ENCODE measurements around the gene HIC2.
"Not testable (repeated sequence)": the region's sequence is repeated elsewhere in the genome, so short reads cannot be mapped to it uniquely, and the experiment has no call there.

HIC2 gene
- total RNA-seq: 10.5 to 41.7 (median 20.2) reads per million in 18 experiments

- DNase-seq: not testable (repeated sequence)
Measured at GRCh38 chr22:21417227-21417746, at the start of gene HIC2. TSS of gene HIC2 (plus strand) at chr22:21417371. CDS start at chr22:21442832, 25,461 bp downstream.

GRCh38 chr22:21368603-21369310, 48.4 kb upstream of the HIC2 start:
- DNase-seq: not testable (repeated sequence)

- not testable (repeated sequence) for DNase-seq
Measured at GRCh38 chr22:21375880-21376279, 41.3 kb upstream of the HIC2 start.

- DNase-seq: not testable (repeated sequence)
Measured at GRCh38 chr22:21383701-21384467, 33.3 kb upstream of the HIC2 start, which contains the start of gene RIMBP3B. TSS of gene RIMBP3B (plus strand) at chr22:21383751. CDS start at chr22:21383859, 108 bp downstream.

- not testable (repeated sequence) for DNase-seq
Measured at GRCh38 chr22:21384468-21385357, 32.5 kb upstream of the HIC2 start.

GRCh38 chr22:21389480-21389879, 27.7 kb upstream of the HIC2 start:
- not testable (repeated sequence) for DNase-seq

- DNase-seq: not testable (repeated sequence)
Measured at GRCh38 chr22:21390013-21390412, 27.2 kb upstream of the HIC2 start.

GRCh38 chr22:21394613-21395012, 22.6 kb upstream of the HIC2 start:
- not testable (repeated sequence) for DNase-seq

GRCh38 chr22:21401197-21401969, 15.8 kb upstream of the HIC2 start:
- not testable (repeated sequence) for DNase-seq

- not testable (repeated sequence) for DNase-seq
Measured at GRCh38 chr22:21402763-21403314, 14.3 kb upstream of the HIC2 start.

- not testable (repeated sequence) for DNase-seq
Measured at GRCh38 chr22:21407139-21407538, 10.0 kb upstream of the HIC2 start.

GRCh38 chr22:21407792-21408191, 9.4 kb upstream of the HIC2 start:
- DNase-seq: not testable (repeated sequence)

GRCh38 chr22:21416375-21416774, 796 bp upstream of the HIC2 start:
- not testable (repeated sequence) for DNase-seq

GRCh38 chr22:21417853-21418252, 682 bp downstream of the HIC2 start:
- not testable (repeated sequence) for DNase-seq

- not testable (repeated sequence) for DNase-seq
Measured at GRCh38 chr22:21418974-21419638, 1.9 kb downstream of the HIC2 start.

GRCh38 chr22:21420180-21420763, 3.1 kb downstream of the HIC2 start:
- DNase-seq: not testable (repeated sequence)

GRCh38 chr22:21424084-21424709, 7.0 kb downstream of the HIC2 start:
- not testable (repeated sequence) for DNase-seq

GRCh38 chr22:21434378-21435233, 17.4 kb downstream of the HIC2 start:
- not testable (repeated sequence) for DNase-seq

Measured in inflammatory macrophage (primary cell).